H9 (cell line): ENCODE measurements around the gene PPFIA2. TPM values are rescaled to one million over a fixed set of nuclear protein-coding genes. Genes with fewer than 3 reads are reported as not detected.

Source experiments
- DNase-seq: peaks from one replicate; pipeline ENCODE4 v3.0.0-alpha.2; 2017
- H2AFZ ChIP-seq: one replicate; pipeline ENCODE4 v1.6.1; 2013; ENCODE audit warnings: mild to moderate bottlenecking, low read length, control low read depth, moderate library complexity
- H2AK5ac ChIP-seq: 2 replicates; pipeline ENCODE4 v1.6.1; 2013; ENCODE audit warnings: low read length, control low read depth, mixed read lengths; ENCODE audit not compliant: insufficient read length
- H2BK120ac ChIP-seq: one replicate; pipeline ENCODE4 v1.6.1; 2013; ENCODE audit warnings: low read depth, mild to moderate bottlenecking, low read length, control low read depth, inconsistent platforms; ENCODE audit not compliant: poor library complexity, severe bottlenecking
- H2BK12ac ChIP-seq: 2 replicates; pipeline ENCODE4 v1.6.1; 2013; ENCODE audit warnings: low read length, control low read depth, mixed read lengths, low read depth; ENCODE audit not compliant: insufficient read length
- H2BK15ac ChIP-seq: 2 replicates; pipeline ENCODE4 v1.6.1; 2013; ENCODE audit warnings: low read depth, low read length, control low read depth
- H2BK20ac ChIP-seq: one replicate; pipeline ENCODE4 v1.6.1; 2013; ENCODE audit warnings: low read depth, mild to moderate bottlenecking, low read length, control low read depth, inconsistent platforms; ENCODE audit not compliant: poor library complexity, severe bottlenecking
- H2BK5ac ChIP-seq: 2 replicates; pipeline ENCODE4 v1.6.1; 2013; ENCODE audit warnings: low read length, control low read depth, mixed read lengths; ENCODE audit not compliant: insufficient read length
- H3K14ac ChIP-seq: 2 replicates; pipeline ENCODE4 v1.6.1; 2013; ENCODE audit warnings: low read length, control low read depth; ENCODE audit not compliant: insufficient read depth
- H3K18ac ChIP-seq: 2 replicates; pipeline ENCODE4 v1.6.1; 2013; ENCODE audit warnings: low read depth, mild to moderate bottlenecking, mixed read lengths, low read length, control low read depth; ENCODE audit not compliant: insufficient read length
- H3K23ac ChIP-seq: 2 replicates; pipeline ENCODE4 v1.6.1; 2013; ENCODE audit warnings: low read length, control low read depth, mixed read lengths, low read depth; ENCODE audit not compliant: insufficient read length
- H3K23me2 ChIP-seq: 2 replicates; pipeline ENCODE4 v1.6.1; 2013; ENCODE audit warnings: low read depth, mild to moderate bottlenecking, mixed read lengths, low read length, control low read depth; ENCODE audit not compliant: insufficient read length, poor library complexity, severe bottlenecking
- H3K27ac ChIP-seq: 2 replicates; pipeline ENCODE4 v1.5.1; 2013; ENCODE audit warnings: low read length, control low read depth, mixed read lengths, low read depth; ENCODE audit not compliant: insufficient read length
- H3K27me3 ChIP-seq: 2 replicates; pipeline ENCODE4 v1.6.1; 2013; ENCODE audit warnings: low read length, control low read depth, inconsistent platforms; ENCODE audit not compliant: insufficient read depth
- H3K4ac ChIP-seq: 2 replicates; pipeline ENCODE4 v1.6.1; 2013; ENCODE audit warnings: low read depth, mild to moderate bottlenecking, control low read depth, inconsistent platforms, low read length, moderate library complexity
- H3K4me1 ChIP-seq: 2 replicates; pipeline ENCODE4 v1.6.1; 2013; ENCODE audit warnings: low read length, control low read depth, inconsistent platforms; ENCODE audit not compliant: insufficient read depth
- H3K4me2 ChIP-seq: 2 replicates; pipeline ENCODE4 v1.6.1; 2013; ENCODE audit warnings: low read length, control low read depth, mixed read lengths; ENCODE audit not compliant: insufficient read length, insufficient read depth
- H3K56ac ChIP-seq: 2 replicates; pipeline ENCODE4 v1.6.1; 2013; ENCODE audit warnings: low read depth, mild to moderate bottlenecking, mixed read lengths, low read length, control low read depth; ENCODE audit not compliant: insufficient read length
- H3K79me1 ChIP-seq: 2 replicates; pipeline ENCODE4 v1.6.1; 2013; ENCODE audit warnings: low read depth, mild to moderate bottlenecking, moderate library complexity, low read length, control low read depth, inconsistent platforms; ENCODE audit not compliant: insufficient read depth, poor library complexity, severe bottlenecking
- H3K79me2 ChIP-seq: 2 replicates; pipeline ENCODE4 v1.6.1; 2013; ENCODE audit warnings: low read length, control low read depth, inconsistent platforms; ENCODE audit not compliant: insufficient read depth
- H3K9ac ChIP-seq: 2 replicates; pipeline ENCODE4 v1.6.1; 2013; ENCODE audit warnings: low read length, control low read depth, mixed read lengths; ENCODE audit not compliant: insufficient read length; ENCODE audit errors: extremely low read depth
- H3K9me3 ChIP-seq: one replicate; pipeline ENCODE4 v1.6.1; 2013; ENCODE audit warnings: low read depth, low read length, inconsistent platforms; ENCODE audit not compliant: control insufficient read depth
- H3T11ph ChIP-seq: one replicate; pipeline ENCODE4 v1.6.1; 2013; ENCODE audit warnings: mild to moderate bottlenecking, low read length, control low read depth, inconsistent platforms
- H4K20me1 ChIP-seq: one replicate; pipeline ENCODE4 v1.6.1; 2013; ENCODE audit not compliant: control insufficient read depth, insufficient read length, insufficient read depth
- H4K5ac ChIP-seq: 2 replicates; pipeline ENCODE4 v1.6.1; 2013; ENCODE audit warnings: low read depth, mild to moderate bottlenecking, mixed read lengths, low read length, control low read depth; ENCODE audit not compliant: insufficient read length
- H4K8ac ChIP-seq: replicated peaks from 2 replicates; pipeline ENCODE4 v1.6.1; 2013; ENCODE audit warnings: low read length, control low read depth, mixed read lengths, low read depth; ENCODE audit not compliant: insufficient read length
- H4K91ac ChIP-seq: 2 replicates; pipeline ENCODE4 v1.6.1; 2013; ENCODE audit warnings: low read depth, mild to moderate bottlenecking, moderate library complexity, mixed read lengths, low read length, control low read depth; ENCODE audit not compliant: insufficient read length
- H3K27ac Mint-ChIP-seq, 3 experiments: 2 replicates in 2 of 3; 3 replicates in 1 of 3; pipeline ENCODE4 v1.8.0; 2020 to 2021; ENCODE audit warnings: mixed read lengths in 3 of 3, mild to moderate bottlenecking in 1 of 3, moderate library complexity in 1 of 3
- H3K27me3 Mint-ChIP-seq: 2 replicates; pipeline ENCODE4 v1.8.0; 2021; ENCODE audit warnings: low read depth, mild to moderate bottlenecking, moderate library complexity, mixed read lengths
- H3K36me3 Mint-ChIP-seq, 3 experiments: 2 replicates in 2 of 3; 3 replicates in 1 of 3; pipeline ENCODE4 v1.8.0; 2020 to 2021; ENCODE audit warnings: low read depth in 3 of 3, mixed read lengths in 3 of 3; ENCODE audit not compliant: insufficient read depth in 1 of 3
- H3K4me1 Mint-ChIP-seq, 2 experiments: 2 replicates each; pipeline ENCODE4 v1.8.0; 2020; ENCODE audit warnings: mixed read lengths in 2 of 2
- H3K4me3 Mint-ChIP-seq, 2 experiments: 2 replicates in 1 of 2; 3 replicates in 1 of 2; pipeline ENCODE4 v1.8.0; 2020 to 2021; ENCODE audit warnings: mild to moderate bottlenecking in 2 of 2, mixed read lengths in 2 of 2, moderate library complexity in 1 of 2
- H3K9me3 Mint-ChIP-seq, 2 experiments: 2 replicates in 1 of 2; 3 replicates in 1 of 2; pipeline ENCODE4 v1.8.0; 2020; ENCODE audit warnings: mild to moderate bottlenecking in 2 of 2, mixed read lengths in 2 of 2, moderate library complexity in 1 of 2
- whole genome bisulfite sequencing: extraction: QIAGEN DNeasy Blood & Tissue Kit; methylation state at CpG from one replicate; pipeline ENCODE4 v1.1.7; 2013; ENCODE audit warnings: missing lambda C conversion rate, low lambda C conversion rate, mixed read lengths; ENCODE audit not compliant: insufficient read length; ENCODE audit errors: extremely low coverage; 5-methylcytosine and 5-hydroxymethylcytosine counted together
- total RNA-seq: library from RNA; stranded (reverse); gene quantifications from 2 replicates; pipeline ENCODE4 v1.2.1, GENCODE V29; 2021
- TF ChIP-seq, protein P1 (sequence below): fragments of 200-600 bp; sonication (generic); conservative IDR thresholded peaks from 3 replicates; pipeline ENCODE4 v1.8.0; 2021; ENCODE audit warnings: antibody characterized with exemption, mild to moderate bottlenecking

Gene PPFIA2
- total RNA-seq, 1 experiment from 2014 or later = 1.3 TPM

DNA sequence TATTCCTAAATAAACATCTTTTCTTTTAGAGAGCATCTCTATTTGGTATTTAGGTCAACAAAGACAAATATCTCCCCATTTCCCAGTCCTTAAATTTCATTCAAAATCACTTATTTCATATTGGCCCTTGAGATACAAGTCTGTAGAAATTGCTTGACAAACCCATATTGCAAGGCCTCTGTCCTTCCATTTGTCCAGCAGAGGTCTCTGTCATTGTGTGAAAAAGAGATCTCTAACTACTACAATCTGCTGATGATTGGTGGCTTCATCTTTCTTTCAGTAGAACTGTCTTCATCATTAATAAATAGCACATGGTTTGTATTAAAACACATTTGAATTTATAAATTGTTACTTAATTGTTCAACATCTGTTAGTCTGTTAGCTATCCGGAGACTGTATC lies 428.7 kb downstream of the PPFIA2 start:
- TF ChIP-seq, protein P1, sequence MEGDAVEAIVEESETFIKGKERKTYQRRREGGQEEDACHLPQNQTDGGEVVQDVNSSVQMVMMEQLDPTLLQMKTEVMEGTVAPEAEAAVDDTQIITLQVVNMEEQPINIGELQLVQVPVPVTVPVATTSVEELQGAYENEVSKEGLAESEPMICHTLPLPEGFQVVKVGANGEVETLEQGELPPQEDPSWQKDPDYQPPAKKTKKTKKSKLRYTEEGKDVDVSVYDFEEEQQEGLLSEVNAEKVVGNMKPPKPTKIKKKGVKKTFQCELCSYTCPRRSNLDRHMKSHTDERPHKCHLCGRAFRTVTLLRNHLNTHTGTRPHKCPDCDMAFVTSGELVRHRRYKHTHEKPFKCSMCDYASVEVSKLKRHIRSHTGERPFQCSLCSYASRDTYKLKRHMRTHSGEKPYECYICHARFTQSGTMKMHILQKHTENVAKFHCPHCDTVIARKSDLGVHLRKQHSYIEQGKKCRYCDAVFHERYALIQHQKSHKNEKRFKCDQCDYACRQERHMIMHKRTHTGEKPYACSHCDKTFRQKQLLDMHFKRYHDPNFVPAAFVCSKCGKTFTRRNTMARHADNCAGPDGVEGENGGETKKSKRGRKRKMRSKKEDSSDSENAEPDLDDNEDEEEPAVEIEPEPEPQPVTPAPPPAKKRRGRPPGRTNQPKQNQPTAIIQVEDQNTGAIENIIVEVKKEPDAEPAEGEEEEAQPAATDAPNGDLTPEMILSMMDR = peak; percentile 38; the same call in 2 of the 3 replicates
- no peak overlapping the region for H3K56ac ChIP-seq
- H3K79me1 ChIP-seq = no peaks in the 10 kb centered on the region
- no peaks in the 10 kb centered on the region for H3K36me3 Mint-ChIP-seq
- no peak overlapping the region for H2BK120ac ChIP-seq
- no peak overlapping the region for H3T11ph ChIP-seq
- no peak overlapping the region for H3K18ac ChIP-seq
- H3K4me1 Mint-ChIP-seq = peaks cover 0 to 4% of the 10 kb centered on the region in 2 experiments; a peak in 3 of 4 replicates
- no peaks in the 10 kb centered on the region for H3K4me1 ChIP-seq
- no peak overlapping the region for H3K27ac Mint-ChIP-seq
- H2BK15ac ChIP-seq = no peak overlapping the region
- H3K23ac ChIP-seq = no peak overlapping the region
- no peak overlapping the region for H2AFZ ChIP-seq
- no peak overlapping the region for H4K8ac ChIP-seq
- no peak overlapping the region for H3K14ac ChIP-seq
- no peaks in the 10 kb centered on the region for H3K23me2 ChIP-seq
- H3K9me3 Mint-ChIP-seq = no peaks in the 10 kb centered on the region
- no peak overlapping the region for H3K4me2 ChIP-seq
- no peak overlapping the region for H2BK12ac ChIP-seq
- H3K4me3 Mint-ChIP-seq = no peak overlapping the region
- no peak overlapping the region for H2BK5ac ChIP-seq
- H2BK20ac ChIP-seq = no peak overlapping the region
- no peaks in the 10 kb centered on the region for H3K9me3 ChIP-seq
- no peak overlapping the region for H4K91ac ChIP-seq
- no peaks in the 10 kb centered on the region for H4K20me1 ChIP-seq
- no peak overlapping the region for H3K4ac ChIP-seq
- no peak for DNase-seq
- no CpG with 5 or more reads among the region's 1 CpG for WGBS
- H3K79me2 ChIP-seq = no peaks in the 10 kb centered on the region
- H3K27me3 Mint-ChIP-seq = no peaks in the 10 kb centered on the region
- H3K9ac ChIP-seq = no peak overlapping the region
- no peak overlapping the region for H2AK5ac ChIP-seq
- no peaks in the 10 kb centered on the region for H3K27me3 ChIP-seq
- no peak overlapping the region for H4K5ac ChIP-seq
- no peak overlapping the region for H3K27ac ChIP-seq
